GM13976 (cell line): ENCODE measurements around the gene ILF3.

ENCODE experiments used
- DNase-seq: peaks from one replicate; pipeline ENCODE4 v3.0.0; 2012; ENCODE audit warnings: low spot score
- CTCF ChIP-seq: IDR thresholded peaks from 2 replicates; pipeline ENCODE4 v1.5.1; 2012; ENCODE audit warnings: borderline replicate concordance, mild to moderate bottlenecking; ENCODE audit not compliant: insufficient read depth; ENCODE audit errors: extremely low read depth, missing control alignments, control extremely low read depth
- in situ Hi-C: fragments of 300-500 bp; cut with MboI; formaldehyde crosslinking; loops from one replicate; pipeline ENCODE4 v1.12.0; 2022; ENCODE audit warnings: low sequenced_read_pairs, mixed read lengths, inconsistent platforms; ENCODE audit not compliant: unreplicated experiment

The ILF3 gene

GRCh38 chr19:10686661-10687517 lies 32.7 kb downstream of the ILF3 start:
- no peak for DNase-seq
- no peak for TF ChIP-seq CTCF
- in situ Hi-C loops, result no loop called here

- DNase-seq, result no peak
- in situ Hi-C loops, result no loop called here
- TF ChIP-seq CTCF, result no peak
Observed at GRCh38 chr19:10687518-10688288, 33.6 kb downstream of the ILF3 start.

- DNase-seq, result no peak
- in situ Hi-C loops, result no loop called here
- TF ChIP-seq CTCF, result no peak
Observed at GRCh38 chr19:10688545-10689280, 34.6 kb downstream of the ILF3 start.

GRCh38 chr19:10690341-10690781 lies 36.2 kb downstream of the ILF3 start:
- in situ Hi-C loops, result no loop called here
- no peak for TF ChIP-seq CTCF
- no peak for DNase-seq

GRCh38 chr19:10691178-10691881 lies 37.2 kb downstream of the ILF3 start:
- no peak for TF ChIP-seq CTCF
- in situ Hi-C loops, result no loop called here
- DNase-seq, result no peak

GRCh38 chr19:10691883-10692282 lies 37.7 kb downstream of the ILF3 start:
- in situ Hi-C loops, result no loop called here
- no peak for TF ChIP-seq CTCF
- DNase-seq, result no peak
